ENCODE data around the gene EML5.

EML5 gene

GRCh38 chr14:88614218-88614907 is 178.4 kb downstream of the EML5 start:
- DNase-seq (ENCODE audit: low read depth), result peak; percentile 49

GRCh38 chr14:88613552-88614010 is 179.2 kb downstream of the EML5 start:
- DNase-seq (ENCODE audit: low read depth), result peak; percentile 79

GRCh38 chr14:88612981-88613380 is 179.8 kb downstream of the EML5 start:
- DNase-seq (ENCODE audit: low read depth), result no peak

- no peak for DNase-seq (ENCODE audit: low read depth)
These were observed 180.9 kb downstream of the EML5 start for GRCh38 chr14:88611878-88612277.

- DNase-seq (ENCODE audit: low read depth), result no peak
These were observed 184.9 kb downstream of the EML5 start for GRCh38 chr14:88607829-88608228.

GRCh38 chr14:88605594-88605993 is 187.2 kb downstream of the EML5 start:
- DNase-seq (ENCODE audit: low read depth), result no peak

- no peak for DNase-seq (ENCODE audit: low read depth)
These were observed 188.5 kb downstream of the EML5 start for GRCh38 chr14:88604212-88604611.

- DNase-seq (ENCODE audit: low read depth), result no peak
These were observed 192.9 kb downstream of the EML5 start for GRCh38 chr14:88599761-88600439.

- no peak for DNase-seq (ENCODE audit: low read depth)
These were observed 193.4 kb downstream of the EML5 start for GRCh38 chr14:88599326-88599725.

GRCh38 chr14:88598097-88598675 is 194.6 kb downstream of the EML5 start:
- no peak for DNase-seq (ENCODE audit: low read depth)

GRCh38 chr14:88597601-88598000 is 195.2 kb downstream of the EML5 start:
- no peak for DNase-seq (ENCODE audit: low read depth)

GRCh38 chr14:88597038-88597437 is 195.7 kb downstream of the EML5 start:
- no peak for DNase-seq (ENCODE audit: low read depth)

- no peak for DNase-seq (ENCODE audit: low read depth)
These were observed 200.7 kb downstream of the EML5 start for GRCh38 chr14:88592031-88592430.

GRCh38 chr14:88590173-88590572 is 202.6 kb downstream of the EML5 start:
- DNase-seq (ENCODE audit: low read depth), result no peak

GRCh38 chr14:88588081-88588480 is 204.7 kb downstream of the EML5 start:
- no peak for DNase-seq (ENCODE audit: low read depth)

- DNase-seq (ENCODE audit: low read depth), result no peak
These were observed 208.3 kb downstream of the EML5 start for GRCh38 chr14:88584451-88584850.

- DNase-seq (ENCODE audit: low read depth), result no peak
These were observed 216.5 kb downstream of the EML5 start for GRCh38 chr14:88576222-88576621.

GRCh38 chr14:88572117-88572516 is 220.6 kb downstream of the EML5 start:
- no peak for DNase-seq (ENCODE audit: low read depth)

- DNase-seq (ENCODE audit: low read depth), result no peak
These were observed 224.6 kb downstream of the EML5 start for GRCh38 chr14:88568196-88568595.

GRCh38 chr14:88565427-88565826 is 227.3 kb downstream of the EML5 start:
- DNase-seq (ENCODE audit: low read depth), result no peak

GRCh38 chr14:88563845-88564244 is 228.9 kb downstream of the EML5 start:
- DNase-seq (ENCODE audit: low read depth), result no peak

- no peak for DNase-seq (ENCODE audit: low read depth)
These were observed 229.7 kb downstream of the EML5 start, which contains the start of gene ZC3H14 for GRCh38 chr14:88562831-88563686. TSS of gene ZC3H14 (plus strand) at chr14:88563037. CDS start at chr14:88563134, 97 bp downstream.

All from HS-5 (cell line).